Retina (tissue), 1 donor: Measurements from ENCODE around the gene DNAJC6.
"Not testable (repeated sequence)": the region's sequence is repeated elsewhere in the genome, so short reads cannot be mapped to it uniquely, and the experiment has no call there.

Experiments
- DNase-seq: peaks from one replicate; pipeline ENCODE4 v3.0.0-alpha.2; 2016

The DNAJC6 gene

DNA sequence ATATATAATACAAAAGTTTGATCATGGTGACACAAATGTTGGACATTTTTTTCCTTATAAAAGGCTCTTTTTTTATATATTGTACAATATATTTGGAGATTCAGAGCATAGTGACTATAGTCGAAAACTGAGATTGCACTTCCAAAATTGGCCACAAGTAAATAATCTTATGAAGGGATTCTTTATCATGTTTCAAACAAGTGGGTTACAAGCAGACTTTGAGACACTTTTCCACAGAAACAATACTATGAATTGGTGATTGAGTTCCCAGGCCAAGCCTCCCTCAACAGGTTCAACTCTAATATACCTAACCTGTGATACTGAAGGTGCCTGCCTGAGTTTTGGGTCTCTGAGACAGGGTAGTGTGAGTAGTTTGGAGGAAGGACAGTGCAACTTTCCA, 124.9 kb downstream of the DNAJC6 start:
- DNase-seq, result no peak

DNA sequence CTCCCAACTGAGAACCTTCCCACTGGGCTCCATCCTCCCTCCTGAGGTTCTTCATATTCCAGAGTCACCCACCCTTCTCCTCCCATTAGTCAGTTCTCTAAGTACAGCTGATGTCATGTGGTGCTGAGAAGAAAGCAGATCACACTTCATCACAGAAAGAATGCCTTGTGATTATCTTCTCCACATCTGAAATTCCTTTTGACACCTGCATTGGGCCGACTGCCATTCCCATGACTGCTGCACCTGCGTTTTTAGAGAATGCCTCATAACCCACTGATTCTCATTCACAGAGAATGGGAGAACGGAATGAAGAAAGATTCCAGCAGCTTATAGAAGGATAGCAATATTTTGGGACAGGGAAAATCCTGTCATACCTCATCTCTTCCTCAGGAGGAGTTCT, 125.4 kb downstream of the DNAJC6 start:
- DNase-seq, result no peak

GRCh38 chr1:65435987-65436386, 126.6 kb downstream of the DNAJC6 start:
- no peak for DNase-seq

DNA sequence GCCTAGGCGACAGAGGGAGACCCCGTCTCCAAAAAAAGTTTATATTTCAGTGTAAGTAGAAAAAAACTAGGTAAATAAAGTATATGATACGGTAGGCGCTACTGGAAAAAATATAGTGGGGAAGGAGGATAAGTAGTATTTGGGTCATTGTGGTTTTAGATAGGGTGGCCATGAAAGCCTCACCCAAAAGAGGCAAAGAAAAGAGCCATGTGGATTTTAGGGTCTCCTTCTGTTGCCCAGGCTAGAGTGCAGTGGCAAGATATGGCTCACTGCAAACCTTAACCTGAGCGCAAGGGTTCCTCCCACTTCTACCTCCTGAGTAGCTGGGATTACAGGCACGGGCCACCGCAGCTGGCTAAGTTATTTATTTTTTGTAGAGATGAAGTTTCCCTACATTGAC, 128.3 kb downstream of the DNAJC6 start:
- no peak for DNase-seq

DNA sequence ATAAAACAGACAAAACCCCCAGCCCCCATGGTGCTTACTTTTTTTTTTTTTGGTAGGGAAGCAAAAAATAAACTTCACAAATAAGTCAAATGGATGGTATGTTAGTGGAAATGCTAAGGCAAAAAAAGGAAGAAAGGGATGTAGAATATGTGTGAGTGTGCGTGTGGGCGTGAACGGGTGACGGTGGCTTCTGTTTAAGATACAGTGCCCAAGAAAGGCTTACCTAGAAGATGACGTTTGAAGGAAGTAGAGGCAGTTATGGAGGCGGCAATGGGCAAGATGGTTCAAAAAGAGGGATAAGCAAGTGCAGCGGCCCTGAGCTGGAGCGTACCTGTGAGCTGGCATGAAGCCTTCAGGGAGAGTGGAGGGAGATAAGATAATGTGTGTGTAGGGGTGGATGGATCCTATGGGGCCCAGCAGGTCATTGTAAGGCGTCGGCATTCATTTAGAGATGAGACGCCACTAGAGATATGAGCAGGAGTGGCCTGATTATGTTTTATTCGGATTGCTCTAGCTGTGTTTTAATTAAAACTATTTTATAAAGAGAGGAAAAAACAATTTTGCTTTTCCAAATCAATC, 131.1 kb downstream of the DNAJC6 start:
- DNase-seq, result no peak

DNA sequence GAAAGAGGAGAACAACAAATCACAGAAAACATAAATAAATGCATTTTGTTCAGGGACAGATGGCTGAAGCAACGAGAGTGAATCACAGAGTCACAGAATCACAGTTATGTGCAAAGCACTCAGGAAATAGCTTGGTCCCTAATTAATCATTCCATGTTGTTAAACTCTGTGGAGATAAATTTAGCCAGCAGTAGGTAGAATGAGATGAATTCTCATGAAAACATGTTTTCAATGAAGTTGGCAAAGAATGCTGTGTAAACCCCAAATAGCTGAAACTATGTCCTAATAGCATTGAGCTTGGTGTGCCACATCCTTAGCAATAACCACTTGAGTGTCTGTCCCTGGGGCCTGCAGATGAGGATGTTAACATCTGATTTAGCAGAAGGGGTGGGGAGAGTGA, 131.6 kb downstream of the DNAJC6 start:
- DNase-seq, result no peak

GRCh38 chr1:65441464-65441863, 132.1 kb downstream of the DNAJC6 start:
- DNase-seq, result no peak

DNA sequence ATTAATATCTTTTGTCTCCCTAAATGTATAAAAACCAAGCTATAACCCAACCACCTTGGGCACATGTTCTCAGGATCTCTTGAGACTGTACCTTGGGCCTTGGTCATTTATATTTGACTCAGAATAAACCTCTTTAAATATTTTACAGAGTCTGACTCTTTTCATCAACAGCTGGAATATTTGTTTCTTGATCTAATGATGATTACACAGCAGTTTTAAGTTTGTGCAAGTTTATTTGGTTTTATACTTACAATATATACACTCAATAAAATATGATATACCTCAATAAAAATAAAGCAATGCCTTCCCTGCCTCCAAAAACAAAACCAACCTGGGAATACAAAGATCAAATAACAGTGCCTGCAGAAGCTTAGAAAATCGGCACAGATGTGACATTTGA, 133.1 kb downstream of the DNAJC6 start:
- no peak for DNase-seq

DNA sequence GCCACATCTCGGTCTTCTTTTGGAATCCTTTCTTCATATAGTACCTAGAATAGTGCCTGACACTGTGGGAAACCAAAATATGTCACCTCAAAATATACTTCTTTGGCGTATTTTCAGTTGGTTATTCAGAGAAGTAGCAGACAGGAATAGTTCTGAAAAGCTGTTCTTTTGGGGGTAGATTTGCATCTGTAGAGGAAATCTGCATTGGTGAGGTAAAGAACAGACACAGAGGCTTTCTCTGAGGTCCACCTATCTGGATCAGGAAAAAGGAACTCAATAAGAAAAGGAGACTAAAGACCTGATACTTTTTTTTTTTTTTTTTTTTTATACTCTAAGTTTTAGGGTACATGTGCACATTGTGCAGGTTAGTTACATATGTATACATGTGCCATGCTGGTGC, 134.3 kb downstream of the DNAJC6 start:
- DNase-seq, result no peak

DNA sequence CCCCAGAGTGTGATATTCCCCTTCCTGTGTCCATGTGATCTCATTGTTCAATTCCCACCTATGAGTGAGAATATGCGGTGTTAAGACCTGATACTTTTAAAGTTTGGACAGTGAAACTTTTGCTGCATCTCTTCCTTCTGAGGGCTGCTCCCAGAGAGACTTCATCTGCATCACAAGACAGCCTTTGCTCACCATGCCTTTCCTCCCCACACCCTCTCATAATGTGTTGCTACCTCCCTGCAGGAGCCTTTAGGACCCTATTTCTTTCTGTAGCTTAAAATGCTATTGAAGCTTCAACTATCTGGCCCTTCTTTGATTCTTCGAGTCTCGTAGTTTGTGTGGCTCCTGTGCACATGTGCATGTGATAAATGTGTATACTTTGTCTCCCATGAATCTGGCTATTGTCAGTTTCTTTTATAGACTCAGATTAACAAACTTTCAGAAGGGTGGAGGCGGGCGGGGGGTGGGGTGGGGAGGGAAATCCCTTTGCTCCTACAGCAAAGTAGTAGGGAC, 134.8 kb downstream of the DNAJC6 start:
- no peak for DNase-seq

- DNase-seq, result no peak
These were observed 136.5 kb downstream of the DNAJC6 start for GRCh38 chr1:65445837-65446236.

GRCh38 chr1:65449214-65449823, 140.0 kb downstream of the DNAJC6 start:
- no peak for DNase-seq

- not testable (repeated sequence) for DNase-seq
These were observed 146.3 kb downstream of the DNAJC6 start for GRCh38 chr1:65455678-65456077.

DNA sequence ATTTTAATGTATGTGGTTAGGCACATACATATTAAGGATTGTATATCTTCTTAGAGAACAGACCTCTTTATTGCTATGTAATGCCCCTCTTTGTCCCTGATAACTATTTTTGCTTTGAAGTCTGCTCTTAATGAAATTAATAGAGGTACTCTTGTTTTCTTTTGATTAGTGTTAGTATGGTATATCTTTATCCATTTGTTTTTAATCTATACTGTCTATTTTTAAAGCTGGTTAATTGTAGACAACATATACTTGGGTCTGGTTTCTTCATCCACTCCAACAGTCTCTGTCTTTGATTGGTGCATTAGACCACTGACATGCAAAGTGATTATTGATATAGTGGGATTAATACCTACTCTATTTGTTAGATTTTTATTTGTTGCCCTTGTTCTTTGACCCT, 147.1 kb downstream of the DNAJC6 start:
- no peak for DNase-seq

DNA sequence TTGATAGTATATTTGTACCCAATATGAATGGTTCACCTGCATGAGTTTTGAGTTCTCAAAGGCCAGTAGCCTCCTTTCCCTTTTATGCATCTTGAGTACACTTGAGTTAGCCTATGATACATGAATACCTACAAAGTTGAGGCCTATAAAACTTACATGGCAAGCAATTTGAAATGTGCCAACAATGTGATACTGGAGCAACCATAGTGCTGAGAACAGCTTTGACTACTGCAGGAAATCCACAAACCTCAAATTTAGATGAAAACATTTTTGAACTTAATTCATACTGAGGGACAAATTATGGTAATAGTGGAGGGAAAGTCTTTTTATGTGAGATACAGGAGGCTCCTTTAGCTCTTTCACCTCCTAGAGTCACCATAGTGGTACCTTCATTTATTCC, 148.5 kb downstream of the DNAJC6 start:
- DNase-seq, result no peak

DNA sequence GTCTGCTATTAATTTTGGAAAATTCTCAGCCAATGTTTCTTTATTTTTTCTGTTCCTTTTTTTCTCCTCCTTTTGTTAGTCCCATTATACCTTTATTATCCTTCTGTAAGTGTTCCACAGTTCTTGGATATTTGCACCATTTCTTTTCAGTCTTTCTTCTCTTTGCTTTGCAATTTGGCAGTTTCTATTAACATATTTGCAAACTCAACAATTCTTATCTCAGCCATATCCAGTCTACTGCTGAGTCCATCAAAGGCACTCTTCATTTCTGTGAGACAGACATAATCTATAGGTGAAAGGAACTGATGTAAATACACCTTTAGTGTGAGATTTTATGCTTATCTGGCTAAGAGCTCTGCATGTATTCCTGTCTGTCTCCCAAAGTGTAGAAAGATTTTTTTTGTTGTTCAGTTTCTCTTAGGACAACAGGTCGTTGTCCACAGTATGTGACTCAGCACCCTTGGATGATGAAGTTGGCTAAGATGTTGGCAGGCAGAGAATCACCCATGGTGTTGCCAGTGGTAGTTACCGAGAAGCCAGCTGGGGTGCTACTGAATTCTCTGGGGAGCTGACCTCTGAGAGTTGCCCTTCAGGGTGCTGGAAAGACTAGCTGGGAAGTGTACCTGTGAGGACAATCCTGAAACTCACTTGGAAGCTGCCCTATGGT, 149.5 kb downstream of the DNAJC6 start:
- DNase-seq, result no peak

DNA sequence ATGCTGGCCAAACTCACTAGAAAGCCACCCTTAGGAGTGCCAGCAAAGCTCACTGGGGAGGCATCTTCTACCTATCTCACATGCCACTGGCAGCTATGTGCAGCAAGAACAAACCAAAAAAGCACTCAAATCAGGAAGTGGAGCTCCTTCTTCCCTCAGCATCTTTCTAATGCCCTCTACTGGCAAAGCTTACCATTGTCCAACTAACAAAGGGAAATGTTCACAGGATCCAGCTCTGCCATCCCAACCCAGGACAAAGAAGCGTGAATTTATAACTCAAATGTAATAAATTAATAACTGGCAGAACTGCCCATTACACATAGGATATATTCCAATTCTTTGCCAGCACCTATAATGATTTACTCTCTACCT, 150.0 kb downstream of the DNAJC6 start:
- DNase-seq, result no peak
